ENCODE measurements around the gene TCHP. TPM values are rescaled to one million over a fixed set of nuclear protein-coding genes. Genes with fewer than 3 reads are reported as not detected.

The TCHP gene
- total RNA-seq, 1 experiment from 2014 or later: 28.0 TPM

DNA sequence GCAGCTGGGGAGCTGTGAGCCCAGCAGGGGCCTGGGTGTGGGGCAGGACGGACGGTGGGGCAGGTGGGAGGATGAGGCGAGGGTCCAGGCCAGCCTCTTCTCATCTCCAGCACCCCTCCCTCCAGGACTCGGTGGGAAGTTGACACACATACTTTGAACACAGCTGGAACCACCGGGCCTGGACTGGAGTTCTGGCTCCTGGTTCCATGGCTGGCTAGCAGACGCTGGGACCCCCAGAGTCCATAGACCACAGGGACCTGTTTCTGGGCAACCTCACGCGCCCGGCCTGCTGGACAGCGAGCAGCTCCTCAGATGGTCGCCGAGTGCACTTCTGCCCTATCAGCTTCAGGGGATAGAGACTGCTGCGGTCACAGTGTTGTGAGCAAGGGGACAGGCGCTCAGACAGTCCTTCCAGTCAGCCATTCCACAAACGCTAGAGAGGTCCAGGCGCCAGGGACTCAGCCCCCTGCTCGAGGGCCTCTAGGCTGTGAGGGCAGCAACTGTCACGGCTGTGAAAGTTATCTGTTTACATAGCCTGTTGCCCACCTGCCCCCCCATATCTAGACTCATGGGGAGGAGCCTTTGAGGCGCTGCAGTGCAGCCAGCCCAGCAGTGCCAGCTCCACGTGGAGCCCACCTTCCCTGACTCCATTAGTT is 25.2 kb downstream of the TCHP start:
- Mint-ChIP-seq H3K27ac (ENCODE audit: unreplicated experiment) (no peak overlapping the region), H3K4me1 (ENCODE audit: low read depth, unreplicated experiment) (no peaks in the 10 kb centered on the region), H3K27me3 (ENCODE audit: unreplicated experiment) (no peaks in the 10 kb centered on the region), H3K36me3 (ENCODE audit: insufficient read depth, unreplicated experiment) (peaks cover 11% of the 10 kb centered on the region), H3K4me3 (ENCODE audit: low read depth, unreplicated experiment) (no peak overlapping the region), H3K9me3 (ENCODE audit: low read depth, unreplicated experiment) (no peaks in the 10 kb centered on the region)
- DNase-seq: no peak
- intact Hi-C loops (cut with micrococcal nuclease; ENCODE audit: unreplicated experiment): loop anchor here (5.0 kb wide), 1 partner anchor 73 kb away; no protein-coding TSS in a partner anchor
- CTCF ChIA-PET: no interaction called here
- TF ChIP-seq, protein P1, sequence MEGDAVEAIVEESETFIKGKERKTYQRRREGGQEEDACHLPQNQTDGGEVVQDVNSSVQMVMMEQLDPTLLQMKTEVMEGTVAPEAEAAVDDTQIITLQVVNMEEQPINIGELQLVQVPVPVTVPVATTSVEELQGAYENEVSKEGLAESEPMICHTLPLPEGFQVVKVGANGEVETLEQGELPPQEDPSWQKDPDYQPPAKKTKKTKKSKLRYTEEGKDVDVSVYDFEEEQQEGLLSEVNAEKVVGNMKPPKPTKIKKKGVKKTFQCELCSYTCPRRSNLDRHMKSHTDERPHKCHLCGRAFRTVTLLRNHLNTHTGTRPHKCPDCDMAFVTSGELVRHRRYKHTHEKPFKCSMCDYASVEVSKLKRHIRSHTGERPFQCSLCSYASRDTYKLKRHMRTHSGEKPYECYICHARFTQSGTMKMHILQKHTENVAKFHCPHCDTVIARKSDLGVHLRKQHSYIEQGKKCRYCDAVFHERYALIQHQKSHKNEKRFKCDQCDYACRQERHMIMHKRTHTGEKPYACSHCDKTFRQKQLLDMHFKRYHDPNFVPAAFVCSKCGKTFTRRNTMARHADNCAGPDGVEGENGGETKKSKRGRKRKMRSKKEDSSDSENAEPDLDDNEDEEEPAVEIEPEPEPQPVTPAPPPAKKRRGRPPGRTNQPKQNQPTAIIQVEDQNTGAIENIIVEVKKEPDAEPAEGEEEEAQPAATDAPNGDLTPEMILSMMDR (IDR thresholded peaks at IDR 0.05; ENCODE audit: unreplicated experiment): no peak
- BruUV-seq (replicated peaks): no TSS peak

DNA sequence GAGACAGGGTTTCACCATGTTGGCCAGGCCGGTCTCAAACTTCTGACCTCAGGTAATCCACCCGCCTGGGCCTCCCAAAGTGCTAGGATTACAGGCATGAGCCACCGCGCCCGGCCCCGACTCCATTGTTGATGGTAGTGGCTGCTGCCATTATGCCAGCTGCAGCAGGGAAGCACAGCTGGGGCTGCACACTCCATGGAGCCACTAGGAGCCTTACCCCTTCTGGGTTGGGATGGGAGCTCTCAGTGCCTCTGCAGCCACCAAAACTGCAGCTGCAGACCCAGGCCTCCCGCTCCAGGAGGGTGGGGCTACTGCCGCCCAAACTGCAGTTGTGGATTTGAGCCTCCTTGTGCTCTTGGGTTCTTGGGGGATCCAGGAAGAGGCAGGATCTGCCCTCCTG is 25.9 kb downstream of the TCHP start:
- H3K27me3 Mint-ChIP-seq (ENCODE audit: unreplicated experiment): no peaks in the 10 kb centered on the region
- CTCF ChIA-PET: no interaction called here
- TF ChIP-seq, protein P1 (IDR thresholded peaks at IDR 0.05; ENCODE audit: unreplicated experiment): no peak
- no TSS peak for BruUV-seq (replicated peaks)
- H3K36me3 Mint-ChIP-seq (ENCODE audit: insufficient read depth, unreplicated experiment): peaks cover 6% of the 10 kb centered on the region
- no peak overlapping the region for H3K4me3 Mint-ChIP-seq (ENCODE audit: low read depth, unreplicated experiment)
- no peaks in the 10 kb centered on the region for H3K9me3 Mint-ChIP-seq (ENCODE audit: low read depth, unreplicated experiment)
- intact Hi-C loops (cut with micrococcal nuclease; ENCODE audit: unreplicated experiment): loop anchor here (5.0 kb wide), 1 partner anchor 74 kb away; no protein-coding TSS in a partner anchor
- no peak for DNase-seq
- H3K4me1 Mint-ChIP-seq (ENCODE audit: low read depth, unreplicated experiment): no peaks in the 10 kb centered on the region
- H3K27ac Mint-ChIP-seq (ENCODE audit: unreplicated experiment): no peak overlapping the region

DNA sequence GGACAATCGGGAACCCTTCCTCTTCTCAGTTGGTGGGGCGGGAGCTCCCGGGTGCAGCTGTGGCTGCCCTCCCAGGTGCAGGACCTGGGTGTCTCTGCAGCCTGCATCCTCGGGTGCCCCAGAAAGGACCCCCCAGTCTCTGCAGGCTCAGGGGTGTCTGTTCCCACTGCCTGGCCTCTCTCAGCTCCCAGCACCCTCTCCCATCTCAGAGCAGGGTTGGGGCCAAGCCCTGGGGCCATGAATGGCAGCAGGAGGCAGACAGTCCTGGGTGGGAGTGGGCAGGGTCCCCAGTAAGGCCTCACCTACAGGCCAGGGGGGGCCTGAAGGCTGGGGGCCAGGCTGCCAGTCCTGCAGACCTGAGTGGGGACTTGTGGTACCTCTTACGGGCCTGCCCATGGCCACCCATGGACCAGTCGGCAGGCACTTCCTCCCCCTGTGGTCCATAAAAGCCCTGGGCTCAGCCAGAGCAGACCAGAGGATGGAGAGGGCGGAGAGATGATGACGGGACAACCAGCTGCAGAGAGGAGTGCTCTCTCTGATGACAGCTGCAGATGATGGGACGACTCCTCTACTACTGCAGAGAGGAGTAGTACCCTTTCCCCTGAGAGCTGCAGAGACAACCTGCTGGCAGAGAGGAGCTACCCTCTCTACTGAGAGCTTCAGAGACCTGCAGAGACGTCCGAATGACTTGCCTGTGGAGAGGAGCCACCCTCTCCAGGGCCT is 26.6 kb downstream of the TCHP start:
- no TSS peak for BruUV-seq (replicated peaks)
- CTCF ChIA-PET: interaction anchor here (0.6 to 1.1 kb wide), 2 partner anchors 39 to 401 kb away, joined by 3 to 5 read pairs; no protein-coding TSS in a partner anchor
- Mint-ChIP-seq H3K4me3 (ENCODE audit: low read depth, unreplicated experiment) (no peak overlapping the region), H3K9me3 (ENCODE audit: low read depth, unreplicated experiment) (no peaks in the 10 kb centered on the region), H3K36me3 (ENCODE audit: insufficient read depth, unreplicated experiment) (peaks cover 6% of the 10 kb centered on the region), H3K27ac (ENCODE audit: unreplicated experiment) (no peak overlapping the region), H3K4me1 (ENCODE audit: low read depth, unreplicated experiment) (no peaks in the 10 kb centered on the region), H3K27me3 (ENCODE audit: unreplicated experiment) (no peaks in the 10 kb centered on the region)
- intact Hi-C loops (cut with micrococcal nuclease; ENCODE audit: unreplicated experiment): loop anchor here (5.0 kb wide), 1 partner anchor 74 kb away; no protein-coding TSS in a partner anchor
- TF ChIP-seq, protein P1 (IDR thresholded peaks at IDR 0.05; ENCODE audit: unreplicated experiment): no peak
- DNase-seq: no peak

DNA sequence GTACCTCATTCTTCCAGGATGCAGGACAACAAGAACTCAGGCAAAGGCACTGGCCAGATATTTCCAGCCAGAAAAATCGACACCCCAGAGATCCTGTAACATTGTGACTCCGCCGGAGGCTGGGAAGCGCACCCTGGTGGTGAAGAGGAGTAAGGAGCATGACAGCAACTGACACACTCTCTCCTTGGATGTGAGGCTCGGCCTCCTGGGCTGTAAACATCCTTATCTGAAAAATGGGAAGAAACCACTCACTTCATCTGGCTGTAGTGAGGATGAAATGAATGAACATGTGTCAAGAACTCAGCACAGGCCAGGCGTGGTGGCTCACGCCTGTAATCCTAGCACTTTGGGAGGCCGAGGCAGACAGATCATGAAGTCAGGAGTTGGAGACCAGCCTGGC is 27.5 kb downstream of the TCHP start:
- BruUV-seq (replicated peaks): no TSS peak
- TF ChIP-seq, protein P1 (IDR thresholded peaks at IDR 0.05; ENCODE audit: unreplicated experiment): peak; percentile 51
- Mint-ChIP-seq H3K4me3 (ENCODE audit: low read depth, unreplicated experiment) (no peak overlapping the region), H3K36me3 (ENCODE audit: insufficient read depth, unreplicated experiment) (peaks cover 6% of the 10 kb centered on the region), H3K9me3 (ENCODE audit: low read depth, unreplicated experiment) (no peaks in the 10 kb centered on the region), H3K4me1 (ENCODE audit: low read depth, unreplicated experiment) (no peaks in the 10 kb centered on the region), H3K27me3 (ENCODE audit: unreplicated experiment) (no peaks in the 10 kb centered on the region), H3K27ac (ENCODE audit: unreplicated experiment) (no peak overlapping the region)
- CTCF ChIA-PET: interaction anchor here (0.5 to 1.1 kb wide), 2 partner anchors 38 to 98 kb away, joined by 3 to 5 read pairs; no protein-coding TSS in a partner anchor
- intact Hi-C loops (cut with micrococcal nuclease; ENCODE audit: unreplicated experiment): loop anchor here (5.0 kb wide), 1 partner anchor 75 kb away; no protein-coding TSS in a partner anchor
- DNase-seq: peak; percentile 53

Measured in Calu3 (cell line).